ENCODE data around the gene NTSR2.

GRCh38 chr2:11684894-11685460 is 15.0 kb upstream of the NTSR2 start:
- TF ChIP-seq CTCF (IDR thresholded peaks at IDR 0.05) (no peak), POLR2A (IDR thresholded peaks at IDR 0.05) (no peak)

Measured in tibial nerve (tissue), 3 donors.